KMS-11 (cell line): ENCODE measurements around the gene FFAR3.

Source experiments
- H2AFZ ChIP-seq: fragments of 200-600 bp; sonication (generic); 2 replicates; pipeline ENCODE4 v1.6.1; 2016; ENCODE audit warnings: antibody characterized with exemption, mixed run types, low read depth
- H3K27ac ChIP-seq: fragments of 200-600 bp; sonication (generic); 2 replicates; pipeline ENCODE4 v1.6.1; 2016; ENCODE audit warnings: mild to moderate bottlenecking, mixed run types
- H3K27me3 ChIP-seq: fragments of 200-600 bp; sonication (generic); 2 replicates; pipeline ENCODE4 v1.6.1; 2017; ENCODE audit warnings: mild to moderate bottlenecking, low read depth, mixed run types, moderate library complexity; ENCODE audit not compliant: insufficient read depth
- H3K36me3 ChIP-seq: fragments of 200-600 bp; sonication (generic); 2 replicates; pipeline ENCODE4 v1.6.1; 2017; ENCODE audit warnings: mild to moderate bottlenecking, mixed run types; ENCODE audit not compliant: insufficient read depth
- H3K4me1 ChIP-seq: fragments of 200-600 bp; sonication (generic); 2 replicates; pipeline ENCODE4 v1.6.1; 2016; ENCODE audit warnings: mild to moderate bottlenecking, low read depth, mixed run types; ENCODE audit not compliant: poor library complexity, severe bottlenecking
- H3K4me2 ChIP-seq: fragments of 200-600 bp; sonication (generic); 2 replicates; pipeline ENCODE4 v1.7.0; 2016; ENCODE audit warnings: mild to moderate bottlenecking, mixed run types
- H3K4me3 ChIP-seq: fragments of 200-600 bp; sonication (generic); IDR thresholded peaks from 2 replicates; pipeline ENCODE4 v1.6.1; 2017; ENCODE audit warnings: low read depth, low read length, mixed read lengths; ENCODE audit not compliant: insufficient read depth
- H3K79me2 ChIP-seq: fragments of 200-600 bp; sonication (generic); 2 replicates; pipeline ENCODE4 v1.6.1; 2016; ENCODE audit warnings: low read depth, mixed run types; ENCODE audit not compliant: insufficient read depth
- H3K9ac ChIP-seq: fragments of 200-600 bp; sonication (generic); 2 replicates; pipeline ENCODE4 v1.6.1; 2016; ENCODE audit warnings: mild to moderate bottlenecking, mixed run types
- H4K20me1 ChIP-seq: fragments of 200-600 bp; sonication (generic); 2 replicates; pipeline ENCODE4 v1.6.1; 2016; ENCODE audit warnings: mild to moderate bottlenecking, mixed run types; ENCODE audit not compliant: insufficient read depth
- CTCF ChIP-seq: fragments of 200-600 bp; sonication (generic); conservative IDR thresholded peaks from 2 replicates; pipeline ENCODE4 v1.6.1; 2017; ENCODE audit warnings: low read depth, mild to moderate bottlenecking, antibody characterized with exemption, low read length, moderate library complexity, mixed read lengths

Gene FFAR3

GRCh38 chr19:35360880-35361420, 2.7 kb downstream of the FFAR3 start:
- TF ChIP-seq CTCF, result no peak
- H2AFZ ChIP-seq, result no peak overlapping the region
- no peaks in the 10 kb centered on the region for H3K4me1 ChIP-seq
- H3K27ac ChIP-seq, result no peak overlapping the region
- no peak overlapping the region for H3K4me2 ChIP-seq
- peaks cover 4% of the 10 kb centered on the region; the same call in 1 of the 2 replicates for H3K27me3 ChIP-seq
- no peak overlapping the region for H3K4me3 ChIP-seq
- H3K9ac ChIP-seq, result no peak overlapping the region
- no peaks in the 10 kb centered on the region for H4K20me1 ChIP-seq
- H3K36me3 ChIP-seq, result no peaks in the 10 kb centered on the region
- H3K79me2 ChIP-seq, result no peaks in the 10 kb centered on the region

- Histone ChIP-seq H3K4me1 (no peaks in the 10 kb centered on the region), H4K20me1 (no peaks in the 10 kb centered on the region), H3K27me3 (peaks cover 4% of the 10 kb centered on the region; the same call in 1 of the 2 replicates), H2AFZ (no peak overlapping the region), H3K4me2 (no peak overlapping the region), H3K79me2 (no peaks in the 10 kb centered on the region), H3K27ac (no peak overlapping the region), H3K9ac (no peak overlapping the region), H3K36me3 (no peaks in the 10 kb centered on the region), H3K4me3 (no peak overlapping the region)
- TF ChIP-seq CTCF, result no peak
Measured at GRCh38 chr19:35362261-35363000, 4.2 kb downstream of the FFAR3 start.

GRCh38 chr19:35363001-35363590, 4.8 kb downstream of the FFAR3 start:
- Histone ChIP-seq H3K27me3 (peaks cover 2% of the 10 kb centered on the region; the same call in 1 of the 2 replicates), H3K4me2 (no peak overlapping the region), H3K36me3 (no peaks in the 10 kb centered on the region), H3K4me3 (no peak overlapping the region), H3K9ac (no peak overlapping the region), H3K4me1 (no peaks in the 10 kb centered on the region), H2AFZ (no peak overlapping the region), H3K79me2 (no peaks in the 10 kb centered on the region), H3K27ac (no peak overlapping the region), H4K20me1 (no peaks in the 10 kb centered on the region)
- TF ChIP-seq CTCF, result no peak

- no peak overlapping the region for H3K27ac ChIP-seq
- no peaks in the 10 kb centered on the region for H4K20me1 ChIP-seq
- TF ChIP-seq CTCF, result no peak
- H3K36me3 ChIP-seq, result no peaks in the 10 kb centered on the region
- H3K27me3 ChIP-seq, result no peaks in the 10 kb centered on the region
- H3K4me2 ChIP-seq, result no peak overlapping the region
- H2AFZ ChIP-seq, result no peak overlapping the region
- no peak overlapping the region for H3K4me3 ChIP-seq
- H3K79me2 ChIP-seq, result no peaks in the 10 kb centered on the region
- H3K9ac ChIP-seq, result no peak overlapping the region
- no peaks in the 10 kb centered on the region for H3K4me1 ChIP-seq
Measured at GRCh38 chr19:35363711-35364425, 5.6 kb downstream of the FFAR3 start.
